K562 (cell line): Measurements from ENCODE around the gene HOXB7.

ENCODE experiments used
- ARID1B ChIP-seq: fragments of 450-650 bp; IDR thresholded peaks from 2 replicates; pipeline ENCODE4 v1.6.1; 2016; ENCODE audit warnings: antibody characterized with exemption, mild to moderate bottlenecking, inconsistent platforms
- CTCF ChIP-seq, 3 experiments: IDR thresholded peaks in 2 of 3; conservative IDR thresholded peaks in 1 of 3; 2 replicates each; pipeline ENCODE4 v1.5.1; 2011 to 2012; ENCODE audit warnings: low read length in 3 of 3, mild to moderate bottlenecking in 3 of 3, control low read depth in 2 of 3, improper control_type of control experiment in 1 of 3, inconsistent platforms in 1 of 3, low read depth in 1 of 3, mixed read lengths in 1 of 3, moderate library complexity in 1 of 3; ENCODE audit not compliant: insufficient read depth in 2 of 3
- FOXJ2 ChIP-seq: fragments of 200-800 bp; sonication (Bioruptor generic); IDR thresholded peaks from 2 replicates; pipeline ENCODE4 v1.6.1; 2016; ENCODE audit warnings: missing genetic modification characterization, missing compliant biosample characterization
- FOXM1 ChIP-seq, 2 experiments: fragments of 450-650 bp in 1 of 2; sonication (generic) in 1 of 2; formaldehyde crosslinking in 1 of 2; IDR thresholded peaks; 2 replicates each; pipeline versions ENCODE4 v1.6.1 to v1.9.0; 2017 to 2022; ENCODE audit warnings: low read depth in 2 of 2, mild to moderate bottlenecking in 2 of 2, missing genetic modification reagents in 1 of 2, moderate library complexity in 1 of 2
- GABPA ChIP-seq: fragments of 200-800 bp; sonication (Bioruptor generic); conservative IDR thresholded peaks from 2 replicates; pipeline ENCODE4 v1.6.1; 2016; ENCODE audit warnings: low read depth, missing genetic modification characterization, missing compliant biosample characterization
- HIVEP1 ChIP-seq: fragments of 250-450 bp; sonication (Bioruptor Pico); IDR thresholded peaks from 2 replicates; pipeline ENCODE4 v1.4.0; 2020; ENCODE audit warnings: mild to moderate bottlenecking
- PML ChIP-seq: IDR thresholded peaks from 2 replicates; pipeline ENCODE4 v1.6.1; 2012; ENCODE audit warnings: low read length, inconsistent platforms
- RNF2 ChIP-seq: sonication (generic); IDR thresholded peaks from 2 replicates; pipeline ENCODE4 v1.6.1; 2016
- SMAD3 ChIP-seq: fragments of 450-650 bp; formaldehyde crosslinking; conservative IDR thresholded peaks from 2 replicates; pipeline ENCODE4 v1.4.0; 2020; ENCODE audit warnings: mild to moderate bottlenecking
- TF ChIP-seq, protein P1 (sequence below): sonication (generic); formaldehyde crosslinking; IDR thresholded peaks from 2 replicates; pipeline ENCODE4 v1.8.0; 2022; ENCODE audit warnings: mild to moderate bottlenecking, missing genetic modification reagents

- TF ChIP-seq FOXM1 (IDR thresholded peaks at IDR 0.05; ENCODE audit: low read depth) (no peak), FOXM1 (CRISPR knock-in tag; IDR thresholded peaks at IDR 0.05; ENCODE audit: low read depth) (no peak), CTCF (IDR thresholded peaks at IDR 0.05 in 2 of 3, conservative IDR thresholded peaks at IDR 0.05 in 1 of 3; ENCODE audit: insufficient read depth in 2 of 3, low read depth in 1 of 3, low read length in 3 of 3) (no peak), RNF2 (no peak), FOXJ2 (tag) (no peak), SMAD3 (CRISPR knock-in tag) (no peak), GABPA (tag) (no peak), PML (no peak), HIVEP1 (CRISPR knock-in tag) (no peak), ARID1B (no peak)
- TF ChIP-seq, protein P1, sequence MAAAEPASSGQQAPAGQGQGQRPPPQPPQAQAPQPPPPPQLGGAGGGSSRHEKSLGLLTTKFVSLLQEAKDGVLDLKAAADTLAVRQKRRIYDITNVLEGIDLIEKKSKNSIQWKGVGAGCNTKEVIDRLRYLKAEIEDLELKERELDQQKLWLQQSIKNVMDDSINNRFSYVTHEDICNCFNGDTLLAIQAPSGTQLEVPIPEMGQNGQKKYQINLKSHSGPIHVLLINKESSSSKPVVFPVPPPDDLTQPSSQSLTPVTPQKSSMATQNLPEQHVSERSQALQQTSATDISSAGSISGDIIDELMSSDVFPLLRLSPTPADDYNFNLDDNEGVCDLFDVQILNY (CRISPR knock-in tag), result no peak
These were observed 34.9 kb upstream of the HOXB7 start for GRCh38 chr17:48645639-48646182.
